ENCODE data around the gene ARHGAP21.

DNA sequence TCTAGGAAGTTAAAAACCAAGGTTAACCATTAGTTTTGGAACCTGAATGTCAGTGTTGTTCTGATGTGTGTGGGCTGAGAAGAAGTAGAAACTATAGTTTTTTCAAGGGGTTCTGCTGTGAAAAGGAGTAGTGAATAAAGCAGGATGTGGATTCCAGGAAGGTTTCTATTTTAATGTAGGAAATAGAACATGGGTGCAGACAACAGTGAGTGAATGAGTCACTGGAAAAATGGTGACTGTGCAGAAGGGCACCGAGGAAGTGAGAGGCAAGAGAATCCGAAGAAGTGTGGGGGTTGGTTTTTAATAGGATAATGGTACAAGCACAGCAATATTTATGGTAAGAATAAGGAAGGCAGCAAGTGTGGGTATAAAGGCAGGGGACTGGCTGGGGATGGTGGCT is 120.4 kb downstream of the ARHGAP21 start:
- TF ChIP-seq, protein P1, sequence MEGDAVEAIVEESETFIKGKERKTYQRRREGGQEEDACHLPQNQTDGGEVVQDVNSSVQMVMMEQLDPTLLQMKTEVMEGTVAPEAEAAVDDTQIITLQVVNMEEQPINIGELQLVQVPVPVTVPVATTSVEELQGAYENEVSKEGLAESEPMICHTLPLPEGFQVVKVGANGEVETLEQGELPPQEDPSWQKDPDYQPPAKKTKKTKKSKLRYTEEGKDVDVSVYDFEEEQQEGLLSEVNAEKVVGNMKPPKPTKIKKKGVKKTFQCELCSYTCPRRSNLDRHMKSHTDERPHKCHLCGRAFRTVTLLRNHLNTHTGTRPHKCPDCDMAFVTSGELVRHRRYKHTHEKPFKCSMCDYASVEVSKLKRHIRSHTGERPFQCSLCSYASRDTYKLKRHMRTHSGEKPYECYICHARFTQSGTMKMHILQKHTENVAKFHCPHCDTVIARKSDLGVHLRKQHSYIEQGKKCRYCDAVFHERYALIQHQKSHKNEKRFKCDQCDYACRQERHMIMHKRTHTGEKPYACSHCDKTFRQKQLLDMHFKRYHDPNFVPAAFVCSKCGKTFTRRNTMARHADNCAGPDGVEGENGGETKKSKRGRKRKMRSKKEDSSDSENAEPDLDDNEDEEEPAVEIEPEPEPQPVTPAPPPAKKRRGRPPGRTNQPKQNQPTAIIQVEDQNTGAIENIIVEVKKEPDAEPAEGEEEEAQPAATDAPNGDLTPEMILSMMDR (IDR thresholded peaks at IDR 0.05), result no peak
- TF ChIP-seq EZH2 (IDR thresholded peaks at IDR 0.05; ENCODE audit: borderline replicate concordance, insufficient read depth, low read depth, low read length, poor library complexity, severe bottlenecking), result no peak

Measured in B cell (primary cell).